H1 (cell line): ENCODE data around the gene COL4A2. TPM values are rescaled to one million over a fixed set of nuclear protein-coding genes. Genes with fewer than 3 reads are reported as not detected.
A peak's percentile ranks its signal among the peaks of the same experiment; 100 is the strongest.

Experiments used
- CTCF ChIA-PET: fragments of 300-600 bp; sonication (Branson Sonifier 250); formaldehyde crosslinking; loops from one replicate; lab custom pipeline; 2021; ENCODE audit not compliant: partially characterized antibody; lab: Charles Lee
- POLR2A ChIA-PET: fragments of 300-600 bp; sonication (Branson Sonifier 250); formaldehyde crosslinking; loops from one replicate; lab custom pipeline; 2021; ENCODE audit warnings: inconsistent platforms; ENCODE audit not compliant: partially characterized antibody; lab: Charles Lee
- DNase-seq, 2 experiments: peaks; one replicate each; pipeline versions ENCODE4 v3.0.0 to v3.0.0-alpha.2; 2010 to 2022; ENCODE audit warnings: low spot score in 2 of 2, low read depth in 1 of 2, mixed read lengths in 1 of 2
- FAIRE-seq: peaks from 2 replicates; lab custom pipeline; 2011; peaks lifted over from hg19 to GRCh38; lab: Jason Lieb, UNC
- H2AFZ ChIP-seq: 2 replicates; pipeline ENCODE4 v1.8.1; 2012; ENCODE audit warnings: low read length, inconsistent platforms
- H2AK5ac ChIP-seq: 2 replicates; pipeline ENCODE4 v1.6.1; 2013; ENCODE audit warnings: low read depth, low read length
- H2BK120ac ChIP-seq: replicated peaks from 2 replicates; pipeline ENCODE3; 2013; ENCODE audit warnings: low read depth, low read length, inconsistent platforms
- H2BK12ac ChIP-seq: 2 replicates; pipeline ENCODE4 v1.6.1; 2013; ENCODE audit warnings: low read depth, low read length
- H2BK15ac ChIP-seq: 2 replicates; pipeline ENCODE4 v1.6.1; 2013; ENCODE audit warnings: low read length
- H2BK20ac ChIP-seq: 2 replicates; pipeline ENCODE4 v1.6.1; 2013; ENCODE audit warnings: low read length
- H2BK5ac ChIP-seq: 2 replicates; pipeline ENCODE4 v1.6.1; 2013; ENCODE audit warnings: low read depth, low read length
- H3K14ac ChIP-seq: 2 replicates; pipeline ENCODE4 v1.6.1; 2013; ENCODE audit warnings: inconsistent platforms; ENCODE audit not compliant: insufficient read length
- H3K18ac ChIP-seq: 2 replicates; pipeline ENCODE4 v1.6.1; 2013; ENCODE audit warnings: low read length; ENCODE audit errors: extremely low read depth
- H3K23ac ChIP-seq: 2 replicates; pipeline ENCODE4 v1.6.1; 2013; ENCODE audit warnings: inconsistent platforms; ENCODE audit not compliant: insufficient read length
- H3K23me2 ChIP-seq: 2 replicates; pipeline ENCODE4 v1.6.1; 2013; ENCODE audit warnings: low read depth, low read length
- H3K27ac ChIP-seq: 2 replicates; pipeline ENCODE4 v1.6.1; 2011; ENCODE audit warnings: low read depth, low read length, inconsistent platforms
- H3K27me3 ChIP-seq, 4 experiments: replicated peaks in 1 of 4; 1 replicate in 1 of 4; 2 replicates in 3 of 4; pipeline versions ENCODE4 v1.6.1 to v1.8.1; 2011 to 2013; ENCODE audit warnings: low read length in 3 of 4, mild to moderate bottlenecking in 3 of 4, inconsistent platforms in 2 of 4, mixed read lengths in 2 of 4, moderate library complexity in 1 of 4; ENCODE audit not compliant: control insufficient read depth in 3 of 4, insufficient read depth in 3 of 4; ENCODE audit errors: extremely low read depth in 1 of 4
- H3K36me3 ChIP-seq, 4 experiments: 2 replicates each; pipeline versions ENCODE4 v1.6.1 to v1.8.1; 2011 to 2013; ENCODE audit warnings: mild to moderate bottlenecking in 4 of 4, low read length in 3 of 4, moderate library complexity in 2 of 4, control low read depth in 1 of 4, inconsistent platforms in 1 of 4; ENCODE audit not compliant: insufficient read depth in 4 of 4, control insufficient read depth in 2 of 4
- H3K4ac ChIP-seq: replicated peaks from 2 replicates; pipeline ENCODE3; 2013; ENCODE audit warnings: low read length, low read depth, mixed read lengths, inconsistent platforms; ENCODE audit not compliant: insufficient read length
- H3K4me1 ChIP-seq, 4 experiments: replicated peaks in 1 of 4; 1 replicate in 1 of 4; 2 replicates in 3 of 4; pipeline versions ENCODE4 v1.6.1 to v1.8.1; 2011 to 2013; ENCODE audit warnings: low read length in 3 of 4, inconsistent platforms in 2 of 4, mixed read lengths in 1 of 4; ENCODE audit not compliant: insufficient read depth in 4 of 4, control insufficient read depth in 3 of 4
- H3K4me2 ChIP-seq, 2 experiments: 2 replicates each; pipeline versions ENCODE4 v1.6.1 to v1.8.1; 2011 to 2013; ENCODE audit warnings: low read depth in 2 of 2, low read length in 2 of 2, control low read depth in 1 of 2, inconsistent platforms in 1 of 2, mild to moderate bottlenecking in 1 of 2; ENCODE audit not compliant: insufficient read depth in 1 of 2
- H3K4me3 ChIP-seq, 4 experiments: fragments of 200-600, 300-600 bp in 1 of 4; sonication (generic), shearing (Covaris generic), sonication (Bioruptor Twin) in 1 of 4; 2 replicates each; pipeline versions ENCODE4 v1.5.1 to v1.8.1; 2011 to 2016; ENCODE audit warnings: low read length in 4 of 4, low read depth in 3 of 4, control low read depth in 2 of 4, inconsistent platforms in 2 of 4, mild to moderate bottlenecking in 2 of 4, mixed read lengths in 1 of 4, moderate library complexity in 1 of 4; ENCODE audit not compliant: insufficient read depth in 2 of 4; ENCODE audit errors: extremely low read depth in 1 of 4
- H3K56ac ChIP-seq: replicated peaks from 2 replicates; pipeline ENCODE3; 2013; ENCODE audit warnings: low read depth, mild to moderate bottlenecking, mixed read lengths, low read length, inconsistent platforms; ENCODE audit not compliant: insufficient read length
- H3K79me1 ChIP-seq: 2 replicates; pipeline ENCODE4 v1.6.1; 2013; ENCODE audit warnings: low read depth, low read length, control low read depth
- H3K79me2 ChIP-seq, 2 experiments: 2 replicates each; pipeline versions ENCODE4 v1.6.1 to v1.8.1; 2012 to 2013; ENCODE audit warnings: low read length in 2 of 2, mild to moderate bottlenecking in 2 of 2, inconsistent platforms in 1 of 2; ENCODE audit not compliant: insufficient read depth in 2 of 2, control insufficient read depth in 1 of 2
- H3K9ac ChIP-seq, 4 experiments: replicated peaks in 1 of 4; 1 replicate in 1 of 4; 2 replicates in 3 of 4; pipeline versions ENCODE4 v1.6.1 to v1.8.1; 2011 to 2013; ENCODE audit warnings: low read depth in 3 of 4, low read length in 3 of 4, control low read depth in 2 of 4, mild to moderate bottlenecking in 2 of 4, moderate library complexity in 2 of 4, inconsistent platforms in 1 of 4; ENCODE audit errors: extremely low read depth in 1 of 4
- H3K9me3 ChIP-seq, 2 experiments: 2 replicates each; pipeline versions ENCODE4 v1.6.1 to v1.8.1; 2012 to 2013; ENCODE audit warnings: mild to moderate bottlenecking in 2 of 2, moderate library complexity in 2 of 2, control low read depth in 1 of 2, inconsistent platforms in 1 of 2, low read depth in 1 of 2, low read length in 1 of 2, mixed read lengths in 1 of 2; ENCODE audit not compliant: insufficient read depth in 2 of 2
- H4K20me1 ChIP-seq, 2 experiments: replicated peaks in 1 of 2; 2 replicates each; pipeline versions ENCODE3 to v1.8.1; 2011 to 2013; ENCODE audit warnings: inconsistent platforms in 2 of 2, low read length in 2 of 2, mild to moderate bottlenecking in 1 of 2; ENCODE audit not compliant: insufficient read depth in 2 of 2, control insufficient read depth in 1 of 2
- H4K5ac ChIP-seq: 2 replicates; pipeline ENCODE4 v1.6.1; 2013; ENCODE audit warnings: low read length, low read depth, mixed read lengths, inconsistent platforms; ENCODE audit not compliant: insufficient read length
- H4K8ac ChIP-seq: 2 replicates; pipeline ENCODE4 v1.8.0; 2013; ENCODE audit warnings: mild to moderate bottlenecking, moderate library complexity, low read length, inconsistent platforms; ENCODE audit not compliant: insufficient read depth; ENCODE audit errors: extremely low read depth
- H4K91ac ChIP-seq: replicated peaks from 2 replicates; pipeline ENCODE3; 2013; ENCODE audit warnings: low read length, mixed read lengths, inconsistent platforms; ENCODE audit not compliant: insufficient read length
- BACH1 ChIP-seq: IDR thresholded peaks from 2 replicates; pipeline ENCODE4 v1.6.1; 2012; ENCODE audit warnings: low read length, improper control_type of control experiment
- CBX8 ChIP-seq: fragments of 300-800, 300-1000 bp; sonication (generic); IDR thresholded peaks from 2 replicates; pipeline ENCODE4 v1.7.1; 2016; ENCODE audit warnings: low read depth, low read length, borderline replicate concordance
- CHD1 ChIP-seq: IDR thresholded peaks from 2 replicates; pipeline ENCODE4 v1.6.1; 2012; ENCODE audit warnings: low read depth, low read length, improper control_type of control experiment
- CTBP2 ChIP-seq: IDR thresholded peaks from 2 replicates; pipeline ENCODE4 v1.7.0; 2011; ENCODE audit warnings: borderline replicate concordance, mild to moderate bottlenecking, moderate library complexity, mixed read lengths, low read length; ENCODE audit not compliant: insufficient read depth, insufficient read length
- EGR1 ChIP-seq: IDR thresholded peaks from 2 replicates; pipeline ENCODE4 v1.6.1; 2011; ENCODE audit warnings: low read depth, low read length, borderline replicate concordance
- FOSL1 ChIP-seq: IDR thresholded peaks from 2 replicates; pipeline ENCODE4 v1.6.1; 2011; ENCODE audit warnings: mild to moderate bottlenecking, low read depth, low read length, moderate library complexity; ENCODE audit not compliant: insufficient read depth
- JUN ChIP-seq: IDR thresholded peaks from 2 replicates; pipeline ENCODE4 v1.6.1; 2011; ENCODE audit warnings: low read depth, mild to moderate bottlenecking, improper control_type of control experiment, low read length
- POLR2AphosphoS5 ChIP-seq: IDR thresholded peaks from 2 replicates; pipeline ENCODE4 v1.6.1; 2011; ENCODE audit warnings: low read depth, low read length
- POU5F1 ChIP-seq: IDR thresholded peaks from 2 replicates; pipeline ENCODE4 v1.6.1; 2011; ENCODE audit warnings: low read depth, mild to moderate bottlenecking, low read length, moderate library complexity
- RXRA ChIP-seq: IDR thresholded peaks from 2 replicates; pipeline ENCODE4 v1.6.1; 2011; ENCODE audit warnings: low read depth, mild to moderate bottlenecking, low read length, moderate library complexity; ENCODE audit not compliant: insufficient read depth
- SP1 ChIP-seq: IDR thresholded peaks from 2 replicates; pipeline ENCODE4 v1.6.1; 2011; ENCODE audit warnings: low read depth, low read length
- TAF7 ChIP-seq: optimal IDR thresholded peaks from 2 replicates; pipeline ENCODE3; 2011; ENCODE audit warnings: low read depth, mild to moderate bottlenecking, inconsistent platforms, low read length, moderate library complexity, borderline replicate concordance
- WGBS, 2 experiments: shearing (Covaris generic) in 1 of 2; methylation state at CpG; one replicate each; pipeline versions ENCODE4 v1.1.6 to v1.1.7; 2013 to 2015; ENCODE audit warnings: low lambda C conversion rate in 2 of 2, mixed read lengths in 2 of 2, inconsistent platforms in 1 of 2, low coverage in 1 of 2, missing lambda C conversion rate in 1 of 2; ENCODE audit not compliant: insufficient replicate concordance in 2 of 2, insufficient coverage in 1 of 2, insufficient read length in 1 of 2; ENCODE audit errors: extremely low coverage in 1 of 2, missing lambda C conversion rate in 1 of 2; 5-methylcytosine and 5-hydroxymethylcytosine counted together
- polyA plus RNA-seq, 7 experiments: library from polyadenylated mRNA; depleted of rRNA in 3 of 7; stranded (reverse) in 5 of 7; unstranded in 2 of 7; fragments of >200 nt in 5 of 7; fragments of 200-250 nt in 2 of 7; gene quantifications; 1 replicate in 5 of 7; 2 replicates in 1 of 7; 4 replicates in 1 of 7; pipeline versions ENCODE4 v1.2.1 to v1.2.3, GENCODE V29; 2011 to 2013; ENCODE audit warnings: missing spikeins in 2 of 7, mixed read lengths in 2 of 7
- total RNA-seq: library from RNA; stranded (reverse); fragmentation: NEBNext Ultra II Directional; extraction: Animal tissue kit (Norgen Biotek cat#: 25700); gene quantifications from 2 replicates; pipeline ENCODE4 v1.2.1, GENCODE V29; 2021
- TF ChIP-seq, protein P1 (sequence below): IDR thresholded peaks from 2 replicates; pipeline ENCODE4 v1.6.1; 2011; ENCODE audit warnings: low read depth, mild to moderate bottlenecking, low read length; ENCODE audit not compliant: insufficient read depth

The COL4A2 gene
- total and polyA plus RNA-seq, 2 of the 8 experiments (the other 6 are each of a cell fraction or from before 2014, with no cell fraction given) = 80.4 to 87.3 TPM

DNA sequence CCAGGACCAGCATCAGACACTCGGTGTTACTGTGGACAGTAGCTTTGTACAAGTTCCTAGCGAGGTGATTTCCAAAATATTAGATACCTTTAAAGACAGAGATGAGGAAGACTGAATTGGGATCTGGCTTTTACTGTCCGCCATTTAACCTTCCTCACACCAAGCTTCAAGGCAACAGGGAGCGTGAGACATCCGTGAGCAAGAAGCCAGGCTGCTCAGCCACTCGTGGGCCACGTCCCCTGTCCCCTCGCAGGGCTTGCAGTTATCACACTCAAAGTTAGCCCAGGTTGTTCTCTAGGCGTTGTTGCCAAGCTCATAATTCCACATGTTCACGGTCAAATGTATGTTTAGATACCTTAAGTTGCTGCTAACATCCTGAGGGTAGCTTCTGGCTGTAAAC, 102.9 kb downstream of the COL4A2 start:
- no peak overlapping the region for H3K4me2 ChIP-seq
- no peak overlapping the region for H4K91ac ChIP-seq
- H2AK5ac ChIP-seq = no peak overlapping the region
- H3K14ac ChIP-seq = no peak overlapping the region
- H2BK5ac ChIP-seq = no peak overlapping the region; the same call in 1 of the 2 replicates
- H4K8ac ChIP-seq = no peak overlapping the region
- no peaks in the 10 kb centered on the region; a peak in 1 of 8 replicates for H3K36me3 ChIP-seq
- H3K79me2 ChIP-seq = no peaks in the 10 kb centered on the region
- H3K9ac ChIP-seq = no peak overlapping the region
- H3K27me3 ChIP-seq = no peaks in the 10 kb centered on the region
- no peak overlapping the region for H3K18ac ChIP-seq
- no peak overlapping the region for H4K5ac ChIP-seq
- WGBS, 2 experiments = 86% methylated on average over 10 of the region's 10 CpGs; no CpG with 5 or more reads in 1 of the 2 experiments
- H3K27ac ChIP-seq = no peak overlapping the region
- no peaks in the 10 kb centered on the region; the same call in 1 of the 2 replicates for H3K23me2 ChIP-seq
- H2BK15ac ChIP-seq = no peak overlapping the region
- ChIA-PET CTCF (interaction anchor here (0.7 to 3.9 kb wide), 17 partner anchors 10 to 229 kb away, joined by 3 to 44 read pairs (median 4); no protein-coding TSS in a partner anchor), POLR2A (no interaction called here)
- no peak overlapping the region for H2BK20ac ChIP-seq
- H3K9me3 ChIP-seq = no peaks in the 10 kb centered on the region
- H2BK120ac ChIP-seq = no peak overlapping the region
- peaks cover 4% of the 10 kb centered on the region; the same call in 1 of the 2 replicates for H3K79me1 ChIP-seq
- FAIRE-seq = no peak
- no peak overlapping the region for H3K4ac ChIP-seq
- H3K4me3 ChIP-seq = no peak overlapping the region
- H2AFZ ChIP-seq = no peak overlapping the region
- H3K4me1 ChIP-seq = peaks cover 0 to 6% (median 4%) of the 10 kb centered on the region in 4 experiments; a peak in 3 of 7 replicates
- DNase-seq = no peak
- H2BK12ac ChIP-seq = peak overlapping the region; percentile 75; the same call in 1 of the 2 replicates
- H3K56ac ChIP-seq = no peak overlapping the region
- peaks cover 0 to 2% of the 10 kb centered on the region in 2 experiments for H4K20me1 ChIP-seq
- H3K23ac ChIP-seq = no peak overlapping the region
- TF ChIP-seq BACH1 (no peak), POLR2AphosphoS5 (no peak), EGR1 (no peak), POU5F1 (no peak), TAF7 (no peak), CBX8 (no peak), JUN (no peak), CHD1 (no peak), SP1 (no peak), CTBP2 (no peak), RXRA (no peak), FOSL1 (no peak)
- TF ChIP-seq, protein P1, sequence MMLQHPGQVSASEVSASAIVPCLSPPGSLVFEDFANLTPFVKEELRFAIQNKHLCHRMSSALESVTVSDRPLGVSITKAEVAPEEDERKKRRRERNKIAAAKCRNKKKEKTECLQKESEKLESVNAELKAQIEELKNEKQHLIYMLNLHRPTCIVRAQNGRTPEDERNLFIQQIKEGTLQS = no peak
